Upper lobe of right lung (tissue), 1 donor: Measurements from ENCODE around the gene MRM3. TPM values are rescaled to one million over a fixed set of nuclear protein-coding genes. Genes with fewer than 3 reads are reported as not detected.

Experiments
- ATAC-seq: fragments of 200-7000 bp; cut with Tn5 transposase; one replicate; pipeline ENCODE4 v1.9.1; 2020; ENCODE audit warnings: mild to moderate bottlenecking, moderate library complexity
- DNase-seq: peaks from one replicate; pipeline ENCODE4 v3.0.0-alpha.2; 2020
- H3K27ac ChIP-seq: fragments of 200-600 bp; one replicate; pipeline ENCODE4 v1.8.0; 2022
- H3K27me3 ChIP-seq: fragments of 200-600 bp; one replicate; pipeline ENCODE4 v1.8.0; 2022; ENCODE audit warnings: mild to moderate bottlenecking
- H3K36me3 ChIP-seq: fragments of 200-600 bp; one replicate; pipeline ENCODE4 v1.8.0; 2022
- H3K4me1 ChIP-seq: fragments of 200-600 bp; one replicate; pipeline ENCODE4 v1.8.0; 2022
- H3K4me3 ChIP-seq: fragments of 200-600 bp; one replicate; pipeline ENCODE4 v1.8.0; 2022; ENCODE audit warnings: mild to moderate bottlenecking
- H3K9me3 ChIP-seq: fragments of 200-600 bp; one replicate; pipeline ENCODE4 v1.8.0; 2022
- CTCF ChIP-seq: fragments of 200-600 bp; IDR thresholded peaks from one replicate; pipeline ENCODE4 v1.8.0; 2022; ENCODE audit warnings: antibody characterized with exemption
- intact Hi-C: fragments of 100-400 bp; cut with DNase I; formaldehyde crosslinking; loops from one replicate; pipeline ENCODE4 v1.11.0; 2022
- total RNA-seq: library from RNA; stranded (reverse); fragmentation: NEBNext Ultra II Directional; extraction: Animal tissue kit (Norgen Biotek cat#: 25700); gene quantifications from one replicate; pipeline ENCODE4 v1.2.1, GENCODE V29; 2021
- donor health status: DM: no; HTN: yes; CAD: no; lungs with severe emphysema.

Gene MRM3
- total RNA-seq, 1 donor from 2014 or later = 12.1 TPM

GRCh38 chr17:814371-814770, 32.2 kb downstream of the MRM3 start:
- Histone ChIP-seq H3K27ac (no peak overlapping the region), H3K4me1 (no peaks in the 10 kb centered on the region), H3K9me3 (no peaks in the 10 kb centered on the region), H3K27me3 (no peaks in the 10 kb centered on the region), H3K36me3 (peaks cover 17% of the 10 kb centered on the region), H3K4me3 (no peak overlapping the region)
- no peak for TF ChIP-seq CTCF
- no peak for DNase-seq
- ATAC-seq = no peak
- intact Hi-C loops = no loop called here

GRCh38 chr17:819251-819650, 37.1 kb downstream of the MRM3 start:
- H3K4me3 ChIP-seq = no peak overlapping the region
- ATAC-seq (no peak), DNase-seq (no peak)
- H3K9me3 ChIP-seq = no peaks in the 10 kb centered on the region
- intact Hi-C loops = no loop called here
- no peaks in the 10 kb centered on the region for H3K27me3 ChIP-seq
- peaks cover 27% of the 10 kb centered on the region for H3K36me3 ChIP-seq
- H3K27ac ChIP-seq = no peak overlapping the region
- H3K4me1 ChIP-seq = no peaks in the 10 kb centered on the region
- TF ChIP-seq CTCF = no peak

- TF ChIP-seq CTCF = no peak
- H3K4me3 ChIP-seq = no peak overlapping the region
- ATAC-seq = no peak
- intact Hi-C loops = no loop called here
- no peaks in the 10 kb centered on the region for H3K27me3 ChIP-seq
- H3K36me3 ChIP-seq = peaks cover 18% of the 10 kb centered on the region
- no peaks in the 10 kb centered on the region for H3K4me1 ChIP-seq
- no peak overlapping the region for H3K27ac ChIP-seq
- no peak for DNase-seq
- H3K9me3 ChIP-seq = no peaks in the 10 kb centered on the region
These were observed 41.3 kb downstream of the MRM3 start for GRCh38 chr17:823501-823902.

GRCh38 chr17:824378-824777, 42.2 kb downstream of the MRM3 start:
- DNase-seq = no peak
- Histone ChIP-seq H3K36me3 (peaks cover 9% of the 10 kb centered on the region), H3K9me3 (no peaks in the 10 kb centered on the region), H3K4me1 (no peaks in the 10 kb centered on the region), H3K27me3 (no peaks in the 10 kb centered on the region), H3K4me3 (no peak overlapping the region), H3K27ac (no peak overlapping the region)
- no peak for ATAC-seq
- intact Hi-C loops = no loop called here
- no peak for TF ChIP-seq CTCF

- no peaks in the 10 kb centered on the region for H3K27me3 ChIP-seq
- TF ChIP-seq CTCF = no peak
- no peaks in the 10 kb centered on the region for H3K9me3 ChIP-seq
- H3K4me1 ChIP-seq = no peaks in the 10 kb centered on the region
- intact Hi-C loops = no loop called here
- no peak for DNase-seq
- H3K36me3 ChIP-seq = peaks cover 4% of the 10 kb centered on the region
- no peak overlapping the region for H3K4me3 ChIP-seq
- no peak overlapping the region for H3K27ac ChIP-seq
- ATAC-seq = no peak
These were observed 43.1 kb downstream of the MRM3 start for GRCh38 chr17:825216-825615.

GRCh38 chr17:826778-827177, 44.6 kb downstream of the MRM3 start:
- ATAC-seq = no peak
- intact Hi-C loops = no loop called here
- TF ChIP-seq CTCF = no peak
- no peak for DNase-seq
- Histone ChIP-seq H3K36me3 (peaks cover 4% of the 10 kb centered on the region), H3K4me1 (no peaks in the 10 kb centered on the region), H3K27ac (no peak overlapping the region), H3K4me3 (no peak overlapping the region), H3K27me3 (no peaks in the 10 kb centered on the region), H3K9me3 (no peaks in the 10 kb centered on the region)
